ENCODE results near the gene CIP2A.

CIP2A gene

GRCh38 chr3:108608750-108609149 is 19.5 kb upstream of the CIP2A start:
- H3K27ac Mint-ChIP-seq: no peak overlapping the region
- H3K4me3 Mint-ChIP-seq: no peak overlapping the region
- peaks cover 3% of the 10 kb centered on the region for H3K4me1 Mint-ChIP-seq
- peaks cover 25% of the 10 kb centered on the region for H3K36me3 Mint-ChIP-seq (ENCODE audit: low read depth)
- H3K9me3 Mint-ChIP-seq: no peaks in the 10 kb centered on the region
- TF ChIP-seq CTCF (IDR thresholded peaks at IDR 0.05): no peak
- peaks cover 3% of the 10 kb centered on the region for H3K27me3 Mint-ChIP-seq (ENCODE audit: low read depth, poor library complexity)
- DNase-seq: no peak

- H3K36me3 Mint-ChIP-seq (ENCODE audit: low read depth): peaks cover 41% of the 10 kb centered on the region
- no peak for DNase-seq
- H3K9me3 Mint-ChIP-seq: peaks cover 15% of the 10 kb centered on the region
- peaks cover 20% of the 10 kb centered on the region for H3K4me1 Mint-ChIP-seq
- no peak for TF ChIP-seq CTCF (IDR thresholded peaks at IDR 0.05)
- no peak overlapping the region for H3K4me3 Mint-ChIP-seq
- peaks cover 3% of the 10 kb centered on the region for H3K27me3 Mint-ChIP-seq (ENCODE audit: low read depth, poor library complexity)
- no peak overlapping the region for H3K27ac Mint-ChIP-seq
These were observed 16.3 kb upstream of the CIP2A start for GRCh38 chr3:108605491-108605890.

- TF ChIP-seq CTCF (IDR thresholded peaks at IDR 0.05): no peak
- Mint-ChIP-seq H3K9me3 (peaks cover 16% of the 10 kb centered on the region), H3K36me3 (ENCODE audit: low read depth) (peaks cover 44% of the 10 kb centered on the region), H3K27ac (no peak overlapping the region), H3K4me3 (no peak overlapping the region), H3K4me1 (peaks cover 20% of the 10 kb centered on the region), H3K27me3 (ENCODE audit: low read depth, poor library complexity) (peaks cover 3% of the 10 kb centered on the region)
- DNase-seq: no peak
These were observed 15.8 kb upstream of the CIP2A start for GRCh38 chr3:108605028-108605427.

GRCh38 chr3:108603691-108604090 is 14.5 kb upstream of the CIP2A start:
- no peak overlapping the region for H3K27ac Mint-ChIP-seq
- no peak for TF ChIP-seq CTCF (IDR thresholded peaks at IDR 0.05)
- H3K9me3 Mint-ChIP-seq: peaks cover 16% of the 10 kb centered on the region
- peaks cover 37% of the 10 kb centered on the region for H3K36me3 Mint-ChIP-seq (ENCODE audit: low read depth)
- DNase-seq: no peak
- peaks cover 20% of the 10 kb centered on the region for H3K4me1 Mint-ChIP-seq
- no peak overlapping the region for H3K4me3 Mint-ChIP-seq
- peaks cover 2% of the 10 kb centered on the region for H3K27me3 Mint-ChIP-seq (ENCODE audit: low read depth, poor library complexity)

GRCh38 chr3:108602935-108603294 is 13.7 kb upstream of the CIP2A start:
- H3K9me3 Mint-ChIP-seq: peaks cover 16% of the 10 kb centered on the region
- H3K4me1 Mint-ChIP-seq: peaks cover 20% of the 10 kb centered on the region

More at GRCh38 chr3:108602935-108603294, 13.7 kb upstream of the CIP2A start:
- H3K27ac Mint-ChIP-seq: peak overlapping the region; percentile 97
- TF ChIP-seq CTCF (IDR thresholded peaks at IDR 0.05): no peak
- no peak overlapping the region for H3K4me3 Mint-ChIP-seq
- no peaks in the 10 kb centered on the region for H3K27me3 Mint-ChIP-seq (ENCODE audit: low read depth, poor library complexity)
- H3K36me3 Mint-ChIP-seq (ENCODE audit: low read depth): peaks cover 33% of the 10 kb centered on the region
- no peak for DNase-seq

Data from nephron progenitor cell (in vitro differentiated cells).